Gastroesophageal sphincter (tissue), 3 donors: ENCODE data around the gene CLN6.

Experiments used
- POLR2A ChIP-seq, 2 donors: fragments of 450-650 bp; IDR thresholded peaks; one replicate each; pipeline ENCODE4 v1.6.1; 2017; ENCODE audit warnings: antibody characterized with exemption in 2 of 2, mild to moderate bottlenecking in 2 of 2, moderate library complexity in 1 of 2
- TF ChIP-seq, protein P1 (sequence below), 4 experiments: fragments of 200-600 bp in 2 of 4; fragments of 450-650 bp in 2 of 4; sonication (generic) in 1 of 4; IDR thresholded peaks; one replicate each; pipeline ENCODE4 v1.5.1; 2017 to 2019; ENCODE audit warnings: antibody characterized with exemption in 4 of 4, mild to moderate bottlenecking in 2 of 4, moderate library complexity in 2 of 4

DNA sequence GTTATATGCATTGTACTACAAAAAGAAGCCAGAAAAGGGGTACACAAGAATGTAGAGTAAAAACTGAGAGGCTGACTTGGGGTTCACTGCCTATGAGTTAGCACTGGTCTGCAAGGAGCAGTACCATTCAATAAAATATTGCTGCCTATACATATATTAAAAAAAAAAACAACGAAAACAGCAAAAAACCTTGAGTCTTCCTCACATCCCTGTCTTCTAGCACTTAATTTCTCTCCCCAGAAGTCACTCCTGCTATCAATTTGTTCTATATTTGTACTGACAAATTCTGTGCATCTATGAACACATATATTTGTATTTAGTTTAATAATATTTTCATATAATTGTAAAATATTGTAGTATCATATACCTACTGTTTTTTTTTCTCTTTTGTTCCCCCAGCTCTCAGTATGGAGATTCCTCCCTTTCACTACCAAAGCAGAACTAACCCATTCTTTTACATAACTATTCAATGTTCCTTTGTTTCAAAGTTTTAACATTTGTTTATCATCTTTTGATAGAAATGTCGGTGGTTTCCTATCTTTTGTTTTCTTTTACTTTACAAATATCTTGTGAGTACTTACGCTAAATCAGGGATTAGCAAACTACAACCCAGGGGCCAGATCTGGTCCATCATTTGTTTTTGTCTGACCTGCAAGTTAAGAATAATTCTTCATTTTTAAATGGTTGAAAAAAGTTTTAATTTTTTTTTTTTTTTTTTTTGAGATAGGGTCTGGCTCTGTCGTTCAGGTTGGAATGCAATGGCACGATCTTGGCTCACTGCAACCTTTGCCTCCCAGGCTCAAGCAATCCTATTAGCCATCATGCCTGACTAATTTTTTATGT, 33.2 kb upstream of the CLN6 start:
- TF ChIP-seq, protein P1, sequence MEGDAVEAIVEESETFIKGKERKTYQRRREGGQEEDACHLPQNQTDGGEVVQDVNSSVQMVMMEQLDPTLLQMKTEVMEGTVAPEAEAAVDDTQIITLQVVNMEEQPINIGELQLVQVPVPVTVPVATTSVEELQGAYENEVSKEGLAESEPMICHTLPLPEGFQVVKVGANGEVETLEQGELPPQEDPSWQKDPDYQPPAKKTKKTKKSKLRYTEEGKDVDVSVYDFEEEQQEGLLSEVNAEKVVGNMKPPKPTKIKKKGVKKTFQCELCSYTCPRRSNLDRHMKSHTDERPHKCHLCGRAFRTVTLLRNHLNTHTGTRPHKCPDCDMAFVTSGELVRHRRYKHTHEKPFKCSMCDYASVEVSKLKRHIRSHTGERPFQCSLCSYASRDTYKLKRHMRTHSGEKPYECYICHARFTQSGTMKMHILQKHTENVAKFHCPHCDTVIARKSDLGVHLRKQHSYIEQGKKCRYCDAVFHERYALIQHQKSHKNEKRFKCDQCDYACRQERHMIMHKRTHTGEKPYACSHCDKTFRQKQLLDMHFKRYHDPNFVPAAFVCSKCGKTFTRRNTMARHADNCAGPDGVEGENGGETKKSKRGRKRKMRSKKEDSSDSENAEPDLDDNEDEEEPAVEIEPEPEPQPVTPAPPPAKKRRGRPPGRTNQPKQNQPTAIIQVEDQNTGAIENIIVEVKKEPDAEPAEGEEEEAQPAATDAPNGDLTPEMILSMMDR (IDR thresholded peaks at IDR 0.05): no peak
- TF ChIP-seq POLR2A (IDR thresholded peaks at IDR 0.05): no peak
